Nephron progenitor cell (in vitro differentiated cells): ENCODE data around the gene DPF3.

Experiments used
- DNase-seq: peaks from one replicate; pipeline ENCODE4 v3.0.0; 2021
- H3K27ac Mint-ChIP-seq: 2 replicates; pipeline ENCODE4 v1.8.0; 2021; ENCODE audit warnings: mild to moderate bottlenecking, moderate library complexity, mixed read lengths
- H3K27me3 Mint-ChIP-seq: 2 replicates; pipeline ENCODE4 v1.8.0; 2021; ENCODE audit warnings: mild to moderate bottlenecking, low read depth, mixed read lengths; ENCODE audit not compliant: poor library complexity
- H3K36me3 Mint-ChIP-seq: 2 replicates; pipeline ENCODE4 v1.8.0; 2021; ENCODE audit warnings: low read depth, mixed read lengths
- H3K4me1 Mint-ChIP-seq: 2 replicates; pipeline ENCODE4 v1.8.0; 2021; ENCODE audit warnings: mixed read lengths
- H3K4me3 Mint-ChIP-seq: 2 replicates; pipeline ENCODE4 v1.8.0; 2021; ENCODE audit warnings: mild to moderate bottlenecking, moderate library complexity, mixed read lengths
- H3K9me3 Mint-ChIP-seq: 2 replicates; pipeline ENCODE4 v1.8.0; 2021; ENCODE audit warnings: mild to moderate bottlenecking, moderate library complexity, mixed read lengths
- TF ChIP-seq, protein P1 (sequence below): fragments of 200-600 bp; sonication (generic); IDR thresholded peaks from 2 replicates; pipeline ENCODE4 v1.5.0; 2021; ENCODE audit warnings: antibody characterized with exemption

The DPF3 gene

DNA sequence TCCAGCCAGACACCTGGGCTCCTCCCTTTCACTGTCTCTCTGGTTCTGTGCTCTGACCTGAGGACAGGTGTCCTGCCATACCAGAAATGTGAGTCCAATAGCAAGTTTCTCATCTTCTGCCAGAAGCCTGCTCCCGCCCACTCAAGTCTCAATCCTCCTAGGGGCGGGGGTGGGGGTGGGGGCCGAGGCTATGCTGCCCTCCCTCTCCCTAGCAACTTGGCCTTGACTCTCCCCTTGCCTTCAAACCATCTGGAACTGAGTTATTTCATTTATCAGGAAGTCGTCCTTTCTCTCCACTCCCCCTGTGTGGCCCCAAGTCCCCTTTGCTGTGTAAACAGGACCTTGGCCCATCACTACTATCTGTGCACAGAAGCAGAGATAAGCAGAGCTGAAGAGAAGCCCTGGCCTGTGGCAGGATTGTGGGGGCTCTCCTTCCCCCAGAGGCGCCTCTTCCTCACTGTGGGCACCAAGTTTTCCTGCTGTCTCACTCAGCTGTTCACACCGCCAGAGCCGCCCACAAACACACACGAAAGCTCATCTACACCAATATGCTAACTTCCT lies 117.1 kb downstream of the DPF3 start:
- Mint-ChIP-seq H3K4me3 (no peak overlapping the region), H3K4me1 (peaks cover 51% of the 10 kb centered on the region), H3K9me3 (peaks cover 25% of the 10 kb centered on the region), H3K27ac (peak overlapping the region; percentile 63), H3K36me3 (peaks cover 32% of the 10 kb centered on the region), H3K27me3 (peaks cover 2% of the 10 kb centered on the region)
- TF ChIP-seq, protein P1, sequence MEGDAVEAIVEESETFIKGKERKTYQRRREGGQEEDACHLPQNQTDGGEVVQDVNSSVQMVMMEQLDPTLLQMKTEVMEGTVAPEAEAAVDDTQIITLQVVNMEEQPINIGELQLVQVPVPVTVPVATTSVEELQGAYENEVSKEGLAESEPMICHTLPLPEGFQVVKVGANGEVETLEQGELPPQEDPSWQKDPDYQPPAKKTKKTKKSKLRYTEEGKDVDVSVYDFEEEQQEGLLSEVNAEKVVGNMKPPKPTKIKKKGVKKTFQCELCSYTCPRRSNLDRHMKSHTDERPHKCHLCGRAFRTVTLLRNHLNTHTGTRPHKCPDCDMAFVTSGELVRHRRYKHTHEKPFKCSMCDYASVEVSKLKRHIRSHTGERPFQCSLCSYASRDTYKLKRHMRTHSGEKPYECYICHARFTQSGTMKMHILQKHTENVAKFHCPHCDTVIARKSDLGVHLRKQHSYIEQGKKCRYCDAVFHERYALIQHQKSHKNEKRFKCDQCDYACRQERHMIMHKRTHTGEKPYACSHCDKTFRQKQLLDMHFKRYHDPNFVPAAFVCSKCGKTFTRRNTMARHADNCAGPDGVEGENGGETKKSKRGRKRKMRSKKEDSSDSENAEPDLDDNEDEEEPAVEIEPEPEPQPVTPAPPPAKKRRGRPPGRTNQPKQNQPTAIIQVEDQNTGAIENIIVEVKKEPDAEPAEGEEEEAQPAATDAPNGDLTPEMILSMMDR: no peak
- no peak for DNase-seq

DNA sequence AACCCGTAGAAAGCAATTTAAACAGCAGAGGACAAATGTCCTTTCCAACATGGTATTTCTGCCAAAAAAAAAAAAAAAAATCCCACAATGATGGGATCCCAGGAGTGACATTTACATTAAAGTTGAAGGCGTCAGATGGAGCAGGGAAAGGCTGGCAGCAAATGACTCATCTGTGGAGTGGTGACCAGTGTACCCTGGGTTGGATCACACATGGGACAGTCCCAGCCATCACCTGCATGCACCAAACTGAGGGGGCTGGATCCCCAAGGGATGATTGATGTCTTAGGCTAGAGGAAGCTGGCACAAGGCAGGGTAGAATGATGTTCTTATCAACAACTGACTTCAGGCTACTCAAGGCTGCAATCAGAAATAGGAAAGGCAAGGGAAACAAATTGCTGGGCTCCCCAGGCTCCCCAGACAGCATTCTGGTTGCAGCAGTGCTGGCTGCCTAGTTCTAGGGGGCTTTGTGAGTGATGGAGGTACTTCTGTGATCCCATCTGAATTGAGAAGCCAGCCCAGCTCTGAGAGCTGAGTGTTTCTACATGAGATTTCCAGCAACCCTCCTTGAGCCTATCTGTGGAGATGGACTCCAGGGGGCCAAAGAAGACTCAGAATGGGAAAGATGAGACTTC lies 117.9 kb downstream of the DPF3 start:
- H3K4me3 Mint-ChIP-seq: no peak overlapping the region
- peaks cover 34% of the 10 kb centered on the region for H3K36me3 Mint-ChIP-seq
- H3K9me3 Mint-ChIP-seq: peaks cover 25% of the 10 kb centered on the region
- no peak for DNase-seq
- H3K27ac Mint-ChIP-seq: no peak overlapping the region
- H3K4me1 Mint-ChIP-seq: peaks cover 44% of the 10 kb centered on the region
- TF ChIP-seq, protein P1: no peak
- peaks cover 2% of the 10 kb centered on the region for H3K27me3 Mint-ChIP-seq

DNA sequence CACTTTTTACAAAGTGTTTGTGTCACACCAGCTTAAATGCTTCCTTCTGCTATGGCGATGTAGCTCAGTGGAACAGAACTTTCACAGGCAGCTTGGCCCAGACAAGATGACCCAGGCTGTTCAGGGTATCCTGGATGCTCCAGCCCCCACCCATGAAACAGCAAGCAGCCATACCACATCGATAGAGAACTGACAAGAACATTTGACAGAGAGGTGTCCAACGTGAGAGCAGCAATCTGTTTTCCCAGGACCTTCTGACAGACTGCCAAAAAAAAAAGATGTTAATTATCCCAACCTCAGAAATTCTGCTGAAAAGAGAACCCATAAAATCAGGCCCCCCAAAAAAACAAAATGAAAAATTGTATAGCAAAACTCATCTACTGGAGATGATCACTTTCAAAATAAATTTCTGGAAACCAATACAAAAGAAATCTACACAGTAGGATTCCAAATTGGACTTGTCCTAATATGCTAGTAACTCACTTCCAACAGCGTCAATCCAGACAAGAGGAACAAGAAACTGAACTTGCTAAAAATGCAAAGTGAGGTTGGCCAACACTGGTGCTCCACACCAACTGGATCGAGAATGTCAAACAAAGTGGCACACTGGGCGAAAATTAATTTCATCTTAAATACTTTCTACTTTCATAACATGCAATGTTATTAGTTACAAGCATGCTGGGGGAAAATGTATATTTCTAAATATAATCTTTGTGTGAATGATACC lies 118.8 kb downstream of the DPF3 start:
- TF ChIP-seq, protein P1: no peak
- Mint-ChIP-seq H3K27me3 (peaks cover 2% of the 10 kb centered on the region), H3K4me3 (no peak overlapping the region), H3K36me3 (peaks cover 35% of the 10 kb centered on the region), H3K27ac (peak overlapping the region; percentile 30), H3K9me3 (peaks cover 23% of the 10 kb centered on the region), H3K4me1 (peaks cover 39% of the 10 kb centered on the region)
- DNase-seq: no peak

DNA sequence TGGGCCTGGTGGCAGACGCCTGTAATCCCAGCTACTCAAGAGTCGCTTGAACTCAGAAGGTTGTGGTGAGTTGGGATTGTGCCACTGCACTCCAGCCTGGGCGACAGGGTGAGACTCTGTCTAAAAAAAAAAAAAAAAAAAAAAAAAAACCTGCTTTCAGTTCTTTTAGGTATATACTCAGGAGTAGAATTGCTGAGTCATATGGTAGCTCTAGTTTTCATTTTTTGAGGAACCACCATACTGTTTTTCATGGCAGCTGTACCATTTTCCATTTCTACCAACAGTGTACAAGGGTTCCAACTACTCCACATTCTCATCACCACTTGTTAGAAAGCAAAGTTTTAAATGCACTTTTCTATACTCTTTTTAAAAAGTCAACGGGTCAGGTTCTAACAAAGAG lies 119.8 kb downstream of the DPF3 start:
- H3K4me1 Mint-ChIP-seq: peaks cover 39% of the 10 kb centered on the region
- peaks cover under 1% of the 10 kb centered on the region for H3K27me3 Mint-ChIP-seq
- peaks cover 31% of the 10 kb centered on the region for H3K36me3 Mint-ChIP-seq
- H3K27ac Mint-ChIP-seq: no peak overlapping the region
- H3K9me3 Mint-ChIP-seq: peaks cover 20% of the 10 kb centered on the region
- no peak for DNase-seq
- TF ChIP-seq, protein P1: no peak
- H3K4me3 Mint-ChIP-seq: no peak overlapping the region

DNA sequence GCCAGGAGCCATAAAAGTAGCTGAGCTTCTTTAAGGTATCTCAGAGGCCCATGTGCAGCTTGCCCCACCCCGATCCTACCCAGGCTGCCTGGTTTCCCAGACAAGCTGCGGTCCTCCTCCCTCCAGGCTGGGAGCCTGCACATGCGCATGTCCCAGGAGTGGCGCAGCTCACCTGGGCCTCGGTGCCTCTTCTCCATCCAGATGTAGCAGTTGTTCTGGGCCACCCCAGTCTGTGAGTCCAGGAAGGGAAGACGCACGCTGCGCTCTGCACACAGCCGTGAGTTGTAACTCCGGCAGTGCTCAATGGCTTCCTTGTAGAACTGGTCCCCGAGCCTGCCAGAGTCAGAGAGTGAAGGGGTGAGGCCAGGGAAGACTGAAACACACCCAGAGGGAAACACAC lies 122.3 kb downstream of the DPF3 start:
- TF ChIP-seq, protein P1: no peak
- peaks cover 42% of the 10 kb centered on the region for H3K36me3 Mint-ChIP-seq
- DNase-seq: no peak
- H3K27ac Mint-ChIP-seq: no peak overlapping the region
- H3K9me3 Mint-ChIP-seq: peaks cover 29% of the 10 kb centered on the region
- no peak overlapping the region for H3K4me3 Mint-ChIP-seq
- H3K4me1 Mint-ChIP-seq: peaks cover 26% of the 10 kb centered on the region
- H3K27me3 Mint-ChIP-seq: no peaks in the 10 kb centered on the region
